Measurements from ENCODE around the gene MRPL36.

Gene MRPL36

GRCh38 chr5:1769017-1769640, 30.5 kb downstream of the MRPL36 start:
- no peaks in the 10 kb centered on the region for H3K4me1 ChIP-seq (ENCODE audit: control insufficient read depth in 1 of 2, insufficient read depth in 1 of 2, low read depth in 1 of 2, low read length in 1 of 2)
- H3K27ac ChIP-seq = no peak overlapping the region
- H3K36me3 ChIP-seq = no peaks in the 10 kb centered on the region
- TF ChIP-seq CTCF (IDR thresholded peaks at IDR 0.05) = no peak
- peaks cover 22% of the 10 kb centered on the region for H3K27me3 ChIP-seq
- no peak overlapping the region for H3K4me3 ChIP-seq (ENCODE audit: low read depth in 1 of 2, low read length in 1 of 2)
- no peaks in the 10 kb centered on the region for H3K9me3 ChIP-seq

GRCh38 chr5:1768283-1769000, 31.2 kb downstream of the MRPL36 start:
- Histone ChIP-seq H3K9me3 (no peaks in the 10 kb centered on the region), H3K36me3 (no peaks in the 10 kb centered on the region), H3K4me1 (ENCODE audit: control insufficient read depth in 1 of 2, insufficient read depth in 1 of 2, low read depth in 1 of 2, low read length in 1 of 2) (no peaks in the 10 kb centered on the region), H3K4me3 (ENCODE audit: low read depth in 1 of 2, low read length in 1 of 2) (no peak overlapping the region), H3K27ac (no peak overlapping the region), H3K27me3 (peaks cover 28% of the 10 kb centered on the region)
- no peak for TF ChIP-seq CTCF (IDR thresholded peaks at IDR 0.05)

- Histone ChIP-seq H3K4me1 (ENCODE audit: control insufficient read depth in 1 of 2, insufficient read depth in 1 of 2, low read depth in 1 of 2, low read length in 1 of 2) (no peaks in the 10 kb centered on the region), H3K36me3 (no peaks in the 10 kb centered on the region), H3K27me3 (peaks cover 33% of the 10 kb centered on the region), H3K4me3 (ENCODE audit: low read depth in 1 of 2, low read length in 1 of 2) (no peak overlapping the region), H3K27ac (no peak overlapping the region), H3K9me3 (no peaks in the 10 kb centered on the region)
- no peak for TF ChIP-seq CTCF (IDR thresholded peaks at IDR 0.05)
These were observed 31.9 kb downstream of the MRPL36 start for GRCh38 chr5:1767524-1768282.

- no peak overlapping the region for H3K4me3 ChIP-seq (ENCODE audit: low read depth in 1 of 2, low read length in 1 of 2)
- no peaks in the 10 kb centered on the region for H3K36me3 ChIP-seq
- no peak overlapping the region for H3K27ac ChIP-seq
- no peaks in the 10 kb centered on the region for H3K4me1 ChIP-seq (ENCODE audit: control insufficient read depth in 1 of 2, insufficient read depth in 1 of 2, low read depth in 1 of 2, low read length in 1 of 2)
- H3K27me3 ChIP-seq = peaks cover 28% of the 10 kb centered on the region
- H3K9me3 ChIP-seq = no peaks in the 10 kb centered on the region
- no peak for TF ChIP-seq CTCF (IDR thresholded peaks at IDR 0.05)
These were observed 33.8 kb downstream of the MRPL36 start for GRCh38 chr5:1765880-1766235.

- H3K36me3 ChIP-seq = no peaks in the 10 kb centered on the region
- no peak overlapping the region for H3K27ac ChIP-seq
- peaks cover 28% of the 10 kb centered on the region for H3K27me3 ChIP-seq
- TF ChIP-seq CTCF (IDR thresholded peaks at IDR 0.05) = no peak
- H3K4me1 ChIP-seq (ENCODE audit: control insufficient read depth in 1 of 2, insufficient read depth in 1 of 2, low read depth in 1 of 2, low read length in 1 of 2) = no peaks in the 10 kb centered on the region
- no peaks in the 10 kb centered on the region for H3K9me3 ChIP-seq
- no peak overlapping the region for H3K4me3 ChIP-seq (ENCODE audit: low read depth in 1 of 2, low read length in 1 of 2)
These were observed 34.3 kb downstream of the MRPL36 start for GRCh38 chr5:1765141-1765879.
